Measurements from ENCODE around the gene AGPS. TPM values are rescaled to one million over a fixed set of nuclear protein-coding genes. Genes with fewer than 3 reads are reported as not detected.

Gene AGPS
- total RNA-seq, 1 experiment from 2014 or later: 60.9 TPM

GRCh38 chr2:177482195-177482594, 89.6 kb downstream of the AGPS start:
- no peak for DNase-seq
- Histone ChIP-seq H3K23ac (ENCODE audit: insufficient read length, low read depth, low read length) (no peak overlapping the region), H3K23me2 (ENCODE audit: insufficient read length, low read depth, low read length, poor library complexity, severe bottlenecking) (no peaks in the 10 kb centered on the region), H3K18ac (ENCODE audit: insufficient read length, low read depth, low read length) (no peak overlapping the region), H2BK20ac (ENCODE audit: low read depth, low read length, poor library complexity, severe bottlenecking) (no peak overlapping the region), H3T11ph (ENCODE audit: low read length) (no peak overlapping the region), H2BK120ac (ENCODE audit: low read depth, low read length, poor library complexity, severe bottlenecking) (no peak overlapping the region), H2AFZ (ENCODE audit: low read length) (no peak overlapping the region), H3K4ac (ENCODE audit: low read depth, low read length) (no peak overlapping the region), H2BK5ac (ENCODE audit: insufficient read length, low read length) (no peak overlapping the region), H2AK5ac (ENCODE audit: insufficient read length, low read length) (no peak overlapping the region), H3K79me1 (ENCODE audit: insufficient read depth, low read depth, low read length, poor library complexity, severe bottlenecking) (no peaks in the 10 kb centered on the region), H4K8ac (replicated peaks; ENCODE audit: insufficient read length, low read depth, low read length) (no peak overlapping the region), H3K4me1 (ENCODE audit: insufficient read depth, low read length) (no peaks in the 10 kb centered on the region), H3K4me2 (ENCODE audit: insufficient read depth, insufficient read length, low read length) (no peak overlapping the region), H4K91ac (ENCODE audit: insufficient read length, low read depth, low read length) (no peak overlapping the region), H3K27ac (ENCODE audit: insufficient read length, low read depth, low read length) (no peak overlapping the region), H3K79me2 (ENCODE audit: insufficient read depth, low read length) (no peaks in the 10 kb centered on the region), H3K9ac (ENCODE audit: extremely low read depth, insufficient read length, low read length) (no peak overlapping the region), H3K56ac (ENCODE audit: insufficient read length, low read depth, low read length) (no peak overlapping the region), H2BK12ac (ENCODE audit: insufficient read length, low read depth, low read length) (no peak overlapping the region), H2BK15ac (ENCODE audit: low read depth, low read length) (no peak overlapping the region), H3K9me3 (ENCODE audit: control insufficient read depth, low read depth, low read length) (no peaks in the 10 kb centered on the region), H3K14ac (ENCODE audit: insufficient read depth, low read length) (no peak overlapping the region), H3K27me3 (ENCODE audit: insufficient read depth, low read length) (no peaks in the 10 kb centered on the region), H4K20me1 (ENCODE audit: control insufficient read depth, insufficient read depth, insufficient read length) (no peaks in the 10 kb centered on the region), H4K5ac (ENCODE audit: insufficient read length, low read depth, low read length) (no peak overlapping the region)
- H3K4me3 Mint-ChIP-seq: no peak overlapping the region
- H3K36me3 Mint-ChIP-seq (ENCODE audit: insufficient read depth in 1 of 3, low read depth in 3 of 3): peaks cover 12 to 33% (median 24%) of the 10 kb centered on the region in 3 experiments; a peak in 6 of 7 replicates
- TF ChIP-seq CTCF (conservative IDR thresholded peaks at IDR 0.05): no peak
- H3K9me3 Mint-ChIP-seq: no peaks in the 10 kb centered on the region
- H3K27ac Mint-ChIP-seq: no peak overlapping the region
- no peaks in the 10 kb centered on the region for H3K27me3 Mint-ChIP-seq (ENCODE audit: low read depth)
- no peaks in the 10 kb centered on the region for H3K4me1 Mint-ChIP-seq
